ENCODE results near the gene BZW2. TPM values are rescaled to one million over a fixed set of nuclear protein-coding genes. Genes with fewer than 3 reads are reported as not detected.

The BZW2 gene
- 155 TPM for total RNA-seq

- peak within 1 kb of the TSS; percentile 94 for H3K27ac ChIP-seq (ENCODE audit: low read depth, low read length)
- peak within 1 kb of the TSS; percentile 94 to 98 (median 95) for H3K4me3 ChIP-seq (ENCODE audit: low read length in 3 of 3)
- H3K36me3 ChIP-seq (ENCODE audit: control insufficient read depth in 3 of 3, insufficient read depth in 3 of 3, low read length in 3 of 3): no peaks in the 10 kb centered on the region
- H3K27me3 ChIP-seq (ENCODE audit: control insufficient read depth in 3 of 3, insufficient read depth in 3 of 3, low read length in 3 of 3): no peaks in the 10 kb centered on the region
- no peaks in the 10 kb centered on the region for H3K9me3 ChIP-seq (ENCODE audit: control insufficient read depth in 3 of 3, low read length in 3 of 3)
- peaks cover 26 to 56% (median 36%) of the 10 kb centered on the region in 3 donors for H3K4me1 ChIP-seq (ENCODE audit: control insufficient read depth in 3 of 3, insufficient read depth in 3 of 3, low read length in 3 of 3)
- H3K9ac ChIP-seq (ENCODE audit: low read depth in 1 of 3, low read length in 3 of 3): peak within 1 kb of the TSS; percentile 92 to 95 (median 93)
Measured at GRCh38 chr7:16645593-16646471, at the start of gene BZW2, which contains the start of gene ANKMY2. TSS of gene BZW2 (plus strand) at chr7:16646181. CDS start at chr7:16665444, 19,263 bp downstream. TSS of gene ANKMY2 (minus strand) at chr7:16645754. CDS start at chr7:16645573, 181 bp downstream.

- H3K9me3 ChIP-seq (ENCODE audit: control insufficient read depth in 3 of 3, low read length in 3 of 3): no peaks in the 10 kb centered on the region
- no peak overlapping the region for H3K27ac ChIP-seq (ENCODE audit: low read depth, low read length)
- peaks cover 10 to 30% (median 29%) of the 10 kb centered on the region in 3 donors for H3K36me3 ChIP-seq (ENCODE audit: control insufficient read depth in 3 of 3, insufficient read depth in 3 of 3, low read length in 3 of 3)
Measured at GRCh38 chr7:16598015-16598414, 48.0 kb upstream of the BZW2 start.

GRCh38 chr7:16599860-16600259 is 46.1 kb upstream of the BZW2 start:
- H3K4me1 ChIP-seq (ENCODE audit: control insufficient read depth in 3 of 3, insufficient read depth in 3 of 3, low read length in 3 of 3): no peaks in the 10 kb centered on the region
- H3K27ac ChIP-seq (ENCODE audit: low read depth, low read length): no peak overlapping the region
- H3K4me3 ChIP-seq (ENCODE audit: low read length in 3 of 3): no peak overlapping the region
- H3K9me3 ChIP-seq (ENCODE audit: control insufficient read depth in 3 of 3, low read length in 3 of 3): no peaks in the 10 kb centered on the region
- peaks cover 14 to 48% (median 47%) of the 10 kb centered on the region in 3 donors for H3K36me3 ChIP-seq (ENCODE audit: control insufficient read depth in 3 of 3, insufficient read depth in 3 of 3, low read length in 3 of 3)
- no peaks in the 10 kb centered on the region for H3K27me3 ChIP-seq (ENCODE audit: control insufficient read depth in 3 of 3, insufficient read depth in 3 of 3, low read length in 3 of 3)
- H3K9ac ChIP-seq (ENCODE audit: low read depth in 1 of 3, low read length in 3 of 3): no peak overlapping the region

More at GRCh38 chr7:16598015-16598414, 48.0 kb upstream of the BZW2 start:
- Histone ChIP-seq H3K4me3 (ENCODE audit: low read length in 3 of 3) (no peak overlapping the region), H3K4me1 (ENCODE audit: control insufficient read depth in 3 of 3, insufficient read depth in 3 of 3, low read length in 3 of 3) (no peaks in the 10 kb centered on the region), H3K9ac (ENCODE audit: low read depth in 1 of 3, low read length in 3 of 3) (no peak overlapping the region), H3K27me3 (ENCODE audit: control insufficient read depth in 3 of 3, insufficient read depth in 3 of 3, low read length in 3 of 3) (no peaks in the 10 kb centered on the region)

- Histone ChIP-seq H3K27ac (ENCODE audit: low read depth, low read length) (no peak overlapping the region), H3K4me3 (ENCODE audit: low read length in 3 of 3) (no peak overlapping the region), H3K9me3 (ENCODE audit: control insufficient read depth in 3 of 3, low read length in 3 of 3) (no peaks in the 10 kb centered on the region), H3K36me3 (ENCODE audit: control insufficient read depth in 3 of 3, insufficient read depth in 3 of 3, low read length in 3 of 3) (peaks cover 14 to 60% (median 56%) of the 10 kb centered on the region in 3 donors), H3K27me3 (ENCODE audit: control insufficient read depth in 3 of 3, insufficient read depth in 3 of 3, low read length in 3 of 3) (no peaks in the 10 kb centered on the region), H3K4me1 (ENCODE audit: control insufficient read depth in 3 of 3, insufficient read depth in 3 of 3, low read length in 3 of 3) (no peaks in the 10 kb centered on the region), H3K9ac (ENCODE audit: low read depth in 1 of 3, low read length in 3 of 3) (no peak overlapping the region)
Measured at GRCh38 chr7:16603633-16604032, 42.3 kb upstream of the BZW2 start.

GRCh38 chr7:16604054-16604453 is 41.9 kb upstream of the BZW2 start:
- no peak overlapping the region for H3K4me3 ChIP-seq (ENCODE audit: low read length in 3 of 3)
- no peaks in the 10 kb centered on the region for H3K9me3 ChIP-seq (ENCODE audit: control insufficient read depth in 3 of 3, low read length in 3 of 3)
- H3K4me1 ChIP-seq (ENCODE audit: control insufficient read depth in 3 of 3, insufficient read depth in 3 of 3, low read length in 3 of 3): no peaks in the 10 kb centered on the region
- no peak overlapping the region for H3K9ac ChIP-seq (ENCODE audit: low read depth in 1 of 3, low read length in 3 of 3)
- no peak overlapping the region for H3K27ac ChIP-seq (ENCODE audit: low read depth, low read length)
- H3K27me3 ChIP-seq (ENCODE audit: control insufficient read depth in 3 of 3, insufficient read depth in 3 of 3, low read length in 3 of 3): no peaks in the 10 kb centered on the region
- H3K36me3 ChIP-seq (ENCODE audit: control insufficient read depth in 3 of 3, insufficient read depth in 3 of 3, low read length in 3 of 3): peaks cover 15 to 61% (median 59%) of the 10 kb centered on the region in 3 donors

- H3K9ac ChIP-seq (ENCODE audit: low read depth in 1 of 3, low read length in 3 of 3): no peak overlapping the region
- H3K36me3 ChIP-seq (ENCODE audit: control insufficient read depth in 3 of 3, insufficient read depth in 3 of 3, low read length in 3 of 3): peaks cover 14 to 52% (median 49%) of the 10 kb centered on the region in 3 donors
- no peak overlapping the region for H3K27ac ChIP-seq (ENCODE audit: low read depth, low read length)
- H3K4me3 ChIP-seq (ENCODE audit: low read length in 3 of 3): no peak overlapping the region
- no peaks in the 10 kb centered on the region for H3K4me1 ChIP-seq (ENCODE audit: control insufficient read depth in 3 of 3, insufficient read depth in 3 of 3, low read length in 3 of 3)
- H3K27me3 ChIP-seq (ENCODE audit: control insufficient read depth in 3 of 3, insufficient read depth in 3 of 3, low read length in 3 of 3): no peaks in the 10 kb centered on the region
- H3K9me3 ChIP-seq (ENCODE audit: control insufficient read depth in 3 of 3, low read length in 3 of 3): no peaks in the 10 kb centered on the region
Measured at GRCh38 chr7:16606704-16607103, 39.3 kb upstream of the BZW2 start.

- H3K9me3 ChIP-seq (ENCODE audit: control insufficient read depth in 3 of 3, low read length in 3 of 3): no peaks in the 10 kb centered on the region
- no peaks in the 10 kb centered on the region for H3K27me3 ChIP-seq (ENCODE audit: control insufficient read depth in 3 of 3, insufficient read depth in 3 of 3, low read length in 3 of 3)
- no peak overlapping the region for H3K4me3 ChIP-seq (ENCODE audit: low read length in 3 of 3)
- no peak overlapping the region for H3K9ac ChIP-seq (ENCODE audit: low read depth in 1 of 3, low read length in 3 of 3)
- H3K27ac ChIP-seq (ENCODE audit: low read depth, low read length): no peak overlapping the region
- H3K36me3 ChIP-seq (ENCODE audit: control insufficient read depth in 3 of 3, insufficient read depth in 3 of 3, low read length in 3 of 3): peaks cover 7 to 31% (median 26%) of the 10 kb centered on the region in 3 donors
- no peaks in the 10 kb centered on the region for H3K4me1 ChIP-seq (ENCODE audit: control insufficient read depth in 3 of 3, insufficient read depth in 3 of 3, low read length in 3 of 3)
Measured at GRCh38 chr7:16609842-16610450, 36.0 kb upstream of the BZW2 start.

- Histone ChIP-seq H3K36me3 (ENCODE audit: control insufficient read depth in 3 of 3, insufficient read depth in 3 of 3, low read length in 3 of 3) (peaks cover 17 to 42% (median 33%) of the 10 kb centered on the region in 3 donors), H3K4me1 (ENCODE audit: control insufficient read depth in 3 of 3, insufficient read depth in 3 of 3, low read length in 3 of 3) (no peaks in the 10 kb centered on the region), H3K9ac (ENCODE audit: low read depth in 1 of 3, low read length in 3 of 3) (no peak overlapping the region), H3K27ac (ENCODE audit: low read depth, low read length) (no peak overlapping the region), H3K4me3 (ENCODE audit: low read length in 3 of 3) (no peak overlapping the region), H3K27me3 (ENCODE audit: control insufficient read depth in 3 of 3, insufficient read depth in 3 of 3, low read length in 3 of 3) (no peaks in the 10 kb centered on the region), H3K9me3 (ENCODE audit: control insufficient read depth in 3 of 3, low read length in 3 of 3) (no peaks in the 10 kb centered on the region)
Measured at GRCh38 chr7:16611711-16612110, 34.3 kb upstream of the BZW2 start.

GRCh38 chr7:16615228-16615627 is 30.8 kb upstream of the BZW2 start:
- Histone ChIP-seq H3K9me3 (ENCODE audit: control insufficient read depth in 3 of 3, low read length in 3 of 3) (no peaks in the 10 kb centered on the region), H3K4me3 (ENCODE audit: low read length in 3 of 3) (no peak overlapping the region), H3K27me3 (ENCODE audit: control insufficient read depth in 3 of 3, insufficient read depth in 3 of 3, low read length in 3 of 3) (no peaks in the 10 kb centered on the region), H3K4me1 (ENCODE audit: control insufficient read depth in 3 of 3, insufficient read depth in 3 of 3, low read length in 3 of 3) (peaks cover 0 to 2% (median 0%) of the 10 kb centered on the region in 3 donors), H3K36me3 (ENCODE audit: control insufficient read depth in 3 of 3, insufficient read depth in 3 of 3, low read length in 3 of 3) (peaks cover 11 to 31% (median 14%) of the 10 kb centered on the region in 3 donors), H3K9ac (ENCODE audit: low read depth in 1 of 3, low read length in 3 of 3) (no peak overlapping the region), H3K27ac (ENCODE audit: low read depth, low read length) (no peak overlapping the region)

GRCh38 chr7:16616122-16616521 is 29.9 kb upstream of the BZW2 start:
- no peak overlapping the region for H3K4me3 ChIP-seq (ENCODE audit: low read length in 3 of 3)
- no peak overlapping the region for H3K9ac ChIP-seq (ENCODE audit: low read depth in 1 of 3, low read length in 3 of 3)
- no peaks in the 10 kb centered on the region for H3K27me3 ChIP-seq (ENCODE audit: control insufficient read depth in 3 of 3, insufficient read depth in 3 of 3, low read length in 3 of 3)
- H3K9me3 ChIP-seq (ENCODE audit: control insufficient read depth in 3 of 3, low read length in 3 of 3): no peaks in the 10 kb centered on the region
- peaks cover 0 to 2% (median 0%) of the 10 kb centered on the region in 3 donors for H3K4me1 ChIP-seq (ENCODE audit: control insufficient read depth in 3 of 3, insufficient read depth in 3 of 3, low read length in 3 of 3)
- peaks cover 11 to 31% (median 14%) of the 10 kb centered on the region in 3 donors for H3K36me3 ChIP-seq (ENCODE audit: control insufficient read depth in 3 of 3, insufficient read depth in 3 of 3, low read length in 3 of 3)
- H3K27ac ChIP-seq (ENCODE audit: low read depth, low read length): no peak overlapping the region
